ENCODE measurements around the gene EDNRA.

Gene EDNRA

GRCh38 chr4:147542229-147542990 lies 61.5 kb downstream of the EDNRA start:
- DNase-seq (ENCODE audit: low spot score), result no peak

DNA sequence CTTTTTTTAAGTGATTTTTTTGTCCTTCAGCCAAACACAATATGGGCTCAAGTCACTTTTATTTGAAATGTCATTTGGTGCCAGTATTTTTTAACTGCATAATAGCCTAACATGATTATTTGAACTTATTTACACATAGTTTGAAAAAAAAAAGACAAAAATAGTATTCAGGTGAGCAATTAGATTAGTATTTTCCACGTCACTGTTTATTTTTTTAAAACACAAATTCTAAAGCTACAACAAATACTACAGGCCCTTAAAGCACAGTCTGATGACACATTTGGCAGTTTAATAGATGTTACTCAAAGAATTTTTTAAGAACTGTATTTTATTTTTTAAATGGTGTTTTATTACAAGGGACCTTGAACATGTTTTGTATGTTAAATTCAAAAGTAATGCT lies 62.1 kb downstream of the EDNRA start:
- no peak for DNase-seq (ENCODE audit: low spot score)

DNA sequence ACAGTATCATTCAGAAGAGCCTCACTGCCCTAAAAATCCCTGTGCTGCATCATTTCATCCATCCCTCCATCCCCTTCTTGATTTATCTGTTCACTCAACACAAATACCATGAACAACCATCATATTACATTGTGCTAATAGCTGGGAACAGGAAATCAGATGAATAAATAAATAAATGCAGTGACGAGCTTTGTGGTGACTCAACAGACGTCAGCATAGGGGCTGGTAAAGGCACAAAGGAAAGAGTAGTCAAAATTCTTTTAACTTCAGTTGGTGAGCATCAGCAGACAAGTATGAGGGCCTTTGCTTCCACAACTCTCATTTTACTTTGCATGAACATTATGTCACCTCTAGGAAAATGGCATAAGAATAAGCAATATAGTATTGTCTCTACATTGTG lies 65.5 kb downstream of the EDNRA start:
- DNase-seq (ENCODE audit: low spot score), result no peak

DNA sequence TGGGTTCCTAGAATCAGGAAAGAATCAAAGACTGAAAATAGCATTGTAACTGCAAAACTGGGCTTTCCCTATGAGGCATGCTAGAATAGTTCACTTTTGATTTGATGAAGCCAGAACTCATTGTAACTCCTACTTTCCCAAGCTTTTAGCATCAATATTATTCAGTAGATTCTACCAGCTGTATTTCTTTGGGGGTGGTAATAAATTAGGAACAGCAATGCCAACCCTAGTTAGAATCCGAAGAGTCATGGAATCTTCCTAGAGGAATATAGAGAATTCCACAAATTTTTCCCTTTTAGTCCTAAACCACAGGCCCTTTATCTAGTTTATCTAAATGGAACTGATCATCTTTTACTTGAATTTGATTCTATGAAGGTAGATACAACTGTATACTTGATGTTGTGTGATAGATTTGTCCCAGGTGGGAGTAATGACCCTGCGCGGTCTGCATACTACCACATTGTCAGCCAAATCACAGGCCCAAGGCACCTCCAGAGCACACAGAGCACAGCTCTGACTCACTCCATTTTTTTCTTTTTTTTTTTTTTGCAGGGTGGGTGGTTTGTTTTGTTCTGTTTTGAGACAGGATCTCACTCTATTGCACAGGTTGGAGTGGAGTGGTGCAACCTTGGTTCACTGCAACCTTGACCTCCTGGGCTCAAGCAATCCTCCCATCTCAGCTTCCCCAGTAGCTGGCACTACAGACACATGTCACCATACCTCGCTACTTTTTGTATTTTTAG lies 66.6 kb downstream of the EDNRA start:
- no peak for DNase-seq (ENCODE audit: low spot score)

DNA sequence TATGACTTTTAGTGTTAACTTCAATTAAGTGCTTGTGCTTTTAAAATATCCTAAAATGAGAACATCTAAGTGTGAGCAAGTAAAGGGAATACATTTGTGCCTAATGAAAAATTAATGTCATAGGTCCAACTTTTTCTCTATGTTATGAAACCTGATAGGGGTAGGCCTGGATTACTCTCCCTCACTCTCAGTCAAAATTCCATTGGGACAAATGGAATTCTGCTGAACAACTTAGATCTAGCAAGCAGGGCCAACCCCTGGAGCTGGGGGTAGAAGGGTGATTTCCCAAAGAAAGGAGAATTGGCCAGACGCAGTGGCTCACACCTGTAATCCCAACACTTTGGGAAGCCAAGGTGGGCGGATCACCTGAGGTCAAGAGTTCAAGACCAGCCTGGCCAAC lies 67.4 kb downstream of the EDNRA start:
- DNase-seq (ENCODE audit: low spot score), result no peak

GRCh38 chr4:147550626-147551246 lies 69.8 kb downstream of the EDNRA start:
- no peak for DNase-seq (ENCODE audit: low spot score)

- DNase-seq (ENCODE audit: low spot score), result no peak
Measured at GRCh38 chr4:147560625-147561024, 79.7 kb downstream of the EDNRA start.

- no peak for DNase-seq (ENCODE audit: low spot score)
Measured at GRCh38 chr4:147566762-147567161, 85.9 kb downstream of the EDNRA start.

- DNase-seq (ENCODE audit: low spot score), result no peak
Measured at GRCh38 chr4:147567276-147567675, 86.4 kb downstream of the EDNRA start.

DNA sequence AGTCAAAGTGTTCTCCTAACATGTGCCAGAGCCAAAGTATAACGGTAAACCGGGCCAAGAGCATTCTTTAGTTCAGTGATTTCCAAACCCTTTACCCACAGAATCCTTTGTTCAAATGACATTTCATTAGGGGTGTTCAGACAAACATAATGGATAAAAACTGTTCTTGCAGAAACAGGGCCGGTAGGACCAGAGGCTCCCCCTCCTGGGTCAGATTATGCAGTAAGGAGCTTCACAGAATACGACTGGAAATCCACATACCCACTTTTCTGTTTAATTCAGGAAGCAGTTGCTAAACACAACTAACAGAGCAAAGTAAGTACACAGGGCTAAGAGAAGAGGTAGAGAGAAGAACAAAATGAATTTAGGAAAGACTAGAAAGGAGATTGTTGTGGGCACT lies 89.7 kb downstream of the EDNRA start:
- DNase-seq (ENCODE audit: low spot score), result no peak

DNA sequence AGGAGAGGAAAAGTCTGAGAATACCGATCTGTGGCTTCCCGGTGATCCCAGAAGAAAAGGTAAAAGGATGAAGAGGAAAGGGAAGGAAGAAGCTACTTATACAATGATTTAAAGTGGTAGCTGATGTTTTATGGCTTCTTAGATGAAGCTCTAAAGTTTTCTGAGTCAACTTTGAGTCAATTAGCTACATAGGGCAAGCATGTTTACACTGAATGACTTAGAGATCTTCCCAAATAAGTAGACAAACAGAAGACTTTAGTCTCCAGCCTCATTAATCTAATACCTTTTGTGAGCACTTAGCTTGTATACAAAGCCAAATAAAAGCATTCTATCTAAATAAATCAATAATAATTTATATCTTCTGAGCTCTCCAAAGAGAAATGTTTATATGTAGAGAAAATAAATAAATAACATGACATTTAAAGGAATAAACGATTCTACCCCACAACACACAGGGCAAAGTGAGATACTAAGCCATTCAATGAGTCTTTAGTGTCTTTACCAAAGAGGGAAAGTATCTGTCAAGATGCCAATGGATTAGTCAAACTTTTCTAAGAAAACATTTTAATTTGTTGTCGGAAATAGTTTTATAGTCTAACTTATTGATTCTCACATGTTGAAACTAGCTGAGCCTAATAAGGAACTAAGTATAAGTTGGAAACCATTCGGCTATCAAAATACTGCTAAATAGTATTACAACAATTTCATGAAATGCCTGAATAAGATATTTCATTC lies 90.3 kb downstream of the EDNRA start:
- DNase-seq (ENCODE audit: low spot score), result no peak

DNA sequence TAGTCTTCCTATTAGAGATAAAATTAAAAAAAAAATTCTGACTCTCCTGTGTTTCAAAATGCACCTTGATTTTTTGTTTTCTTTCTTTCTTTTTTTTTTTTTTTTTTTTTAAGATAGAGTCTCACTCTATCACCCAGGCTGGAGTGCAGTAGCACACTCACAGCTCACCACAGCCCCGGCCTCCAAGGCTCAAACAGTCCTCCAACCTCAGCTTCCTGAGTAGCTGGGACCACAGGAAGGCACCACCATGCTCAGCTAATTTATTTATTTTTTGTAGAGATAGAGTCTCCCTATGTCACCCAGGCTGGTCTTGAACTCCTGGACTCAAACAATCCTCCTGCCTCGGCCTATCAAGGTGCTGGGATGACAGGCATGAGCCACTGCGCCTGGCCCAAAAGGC lies 95.2 kb downstream of the EDNRA start:
- DNase-seq (ENCODE audit: low spot score), result no peak

- no peak for DNase-seq (ENCODE audit: low spot score)
Measured at GRCh38 chr4:147578051-147578476, 97.2 kb downstream of the EDNRA start.

DNA sequence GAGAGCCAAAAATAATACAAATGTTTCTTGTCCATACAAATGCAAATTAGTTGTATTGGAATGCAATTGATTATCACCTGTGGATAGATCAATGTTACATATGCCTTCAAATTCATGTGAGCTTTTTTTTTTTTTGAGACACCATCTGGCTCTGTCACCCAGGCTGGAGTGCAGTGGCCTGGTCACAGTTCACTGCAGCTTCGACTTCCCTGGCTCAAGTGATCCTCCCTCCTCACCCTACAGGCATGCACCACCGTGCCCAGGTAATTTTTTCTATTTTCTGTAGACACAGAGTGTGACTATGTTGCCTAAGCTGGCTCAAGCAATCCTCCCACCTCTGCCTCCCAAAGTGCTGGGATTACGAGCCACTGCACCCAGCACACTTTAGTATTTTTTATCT lies 97.7 kb downstream of the EDNRA start:
- DNase-seq (ENCODE audit: low spot score), result no peak

GRCh38 chr4:147580396-147580795 lies 99.5 kb downstream of the EDNRA start:
- no peak for DNase-seq (ENCODE audit: low spot score)

DNA sequence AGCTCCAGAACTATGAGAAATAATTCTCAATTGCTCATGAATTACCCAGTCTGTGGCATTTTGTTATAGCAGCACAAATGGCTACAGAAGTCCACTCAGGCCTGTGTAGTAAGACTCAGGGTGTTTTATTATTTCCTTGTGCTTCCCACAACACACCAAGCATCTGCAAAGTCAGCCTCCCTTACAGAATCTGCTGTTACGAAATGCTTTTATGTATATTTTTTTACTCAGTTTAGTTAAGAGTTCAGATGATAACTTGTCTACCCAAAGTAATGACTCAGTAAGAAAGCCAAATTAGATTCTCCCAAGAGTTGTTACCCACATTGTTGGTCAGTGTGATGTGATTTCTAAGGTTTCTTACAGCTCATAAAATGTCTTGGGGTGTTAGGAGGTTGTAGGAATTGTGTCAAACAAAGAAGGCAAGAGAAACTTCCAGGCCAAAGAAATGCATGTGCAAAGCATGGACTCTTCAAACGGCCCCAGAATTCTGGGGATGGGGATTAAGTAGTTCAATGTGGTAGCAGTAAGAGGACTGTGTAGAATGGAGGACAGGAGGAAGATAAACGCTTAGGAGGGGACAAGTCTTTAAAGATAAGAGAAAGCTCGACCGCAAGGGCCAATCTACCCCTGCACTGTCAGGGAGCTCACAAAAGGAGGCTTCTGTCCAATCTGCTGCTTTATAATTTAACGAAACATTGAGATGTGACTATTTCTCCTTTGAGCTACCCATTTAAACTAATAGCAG lies 100.9 kb downstream of the EDNRA start:
- no peak for DNase-seq (ENCODE audit: low spot score)

DNA sequence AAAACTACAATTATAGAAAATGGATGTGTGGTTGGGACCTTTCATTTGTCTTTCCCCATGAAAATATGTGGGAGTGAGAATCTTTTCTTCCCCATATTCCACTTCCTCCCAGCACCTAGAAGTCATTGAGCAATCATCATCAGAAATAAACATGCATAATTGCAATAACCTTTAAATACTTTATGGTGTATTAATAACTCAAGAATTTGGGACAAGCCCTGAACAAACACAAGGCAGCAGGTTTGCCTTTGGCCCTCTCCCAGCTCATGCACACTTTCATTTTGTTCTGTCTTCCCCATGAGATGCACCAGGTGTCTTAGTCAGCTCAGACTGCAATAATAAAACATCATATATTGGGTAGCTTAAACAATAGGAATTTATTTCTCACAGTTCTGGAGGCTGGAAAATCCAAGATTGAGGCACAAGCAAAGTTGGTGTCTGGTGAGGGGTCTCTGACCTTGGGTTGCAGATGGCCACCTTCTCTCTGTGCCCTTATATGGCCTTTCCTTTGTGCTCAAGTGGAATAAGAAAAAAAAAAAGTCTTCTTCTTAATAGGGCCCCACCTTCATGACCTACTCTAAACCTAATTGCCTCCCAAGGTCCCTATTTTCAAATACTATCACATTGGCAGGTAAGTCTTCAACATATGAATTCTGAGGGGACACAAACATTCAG lies 101.6 kb downstream of the EDNRA start:
- no peak for DNase-seq (ENCODE audit: low spot score)

GRCh38 chr4:147583876-147584275 lies 103.0 kb downstream of the EDNRA start:
- no peak for DNase-seq (ENCODE audit: low spot score)

GRCh38 chr4:147586032-147586431 lies 105.1 kb downstream of the EDNRA start:
- no peak for DNase-seq (ENCODE audit: low spot score)

DNA sequence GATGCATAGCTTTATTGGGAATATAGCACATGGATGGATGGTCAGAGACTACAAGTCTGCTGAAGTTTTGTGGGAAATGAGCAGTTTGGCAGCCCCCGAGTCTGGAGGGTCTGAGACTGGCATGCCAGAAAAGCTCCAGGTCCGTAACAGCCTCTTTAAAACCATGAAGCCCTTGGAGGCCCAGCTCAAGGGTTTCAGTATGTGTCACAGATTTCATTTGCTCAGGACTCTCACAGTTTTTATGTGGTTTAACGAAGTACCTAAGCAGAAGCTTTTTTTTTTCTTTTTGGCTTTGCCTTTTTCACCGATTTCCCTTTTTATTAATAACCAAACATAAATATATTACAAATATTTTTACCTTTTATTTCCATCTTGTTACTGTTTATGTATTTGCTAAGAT lies 105.7 kb downstream of the EDNRA start:
- peak; percentile 24 for DNase-seq (ENCODE audit: low spot score)

GRCh38 chr4:147587041-147587440 lies 106.1 kb downstream of the EDNRA start:
- DNase-seq (ENCODE audit: low spot score), result peak; percentile 74
